ENCODE results near the gene ARHGAP26.

Gene ARHGAP26

DNA sequence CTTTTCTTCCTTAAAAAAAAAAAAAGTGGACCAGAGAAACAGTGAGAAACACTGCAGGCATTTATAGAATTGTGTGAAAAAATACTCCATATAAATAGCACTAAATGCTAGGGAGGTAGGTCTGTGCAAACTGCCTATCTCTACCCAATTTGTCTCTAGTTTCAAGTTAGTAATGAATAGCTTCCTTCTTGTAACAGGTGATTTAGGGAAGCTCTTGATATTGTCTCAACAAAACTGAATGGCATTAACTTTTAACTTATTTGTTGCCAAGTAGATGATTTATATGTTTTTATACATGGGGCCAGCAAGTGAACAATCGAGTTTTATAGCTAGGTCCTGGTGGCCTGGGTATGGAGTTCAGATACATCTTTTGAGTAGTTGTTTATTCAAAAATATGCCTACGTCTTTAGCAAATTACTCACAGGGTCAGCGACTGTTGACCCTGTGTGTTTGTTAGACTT is 349.7 kb downstream of the ARHGAP26 start:
- no peak for DNase-seq (ENCODE audit: low spot score)

GRCh38 chr5:143120460-143121134 is 350.4 kb downstream of the ARHGAP26 start:
- DNase-seq (ENCODE audit: low spot score), result no peak

- DNase-seq (ENCODE audit: low spot score), result no peak
Measured at GRCh38 chr5:143121135-143121475, 350.9 kb downstream of the ARHGAP26 start.

DNA sequence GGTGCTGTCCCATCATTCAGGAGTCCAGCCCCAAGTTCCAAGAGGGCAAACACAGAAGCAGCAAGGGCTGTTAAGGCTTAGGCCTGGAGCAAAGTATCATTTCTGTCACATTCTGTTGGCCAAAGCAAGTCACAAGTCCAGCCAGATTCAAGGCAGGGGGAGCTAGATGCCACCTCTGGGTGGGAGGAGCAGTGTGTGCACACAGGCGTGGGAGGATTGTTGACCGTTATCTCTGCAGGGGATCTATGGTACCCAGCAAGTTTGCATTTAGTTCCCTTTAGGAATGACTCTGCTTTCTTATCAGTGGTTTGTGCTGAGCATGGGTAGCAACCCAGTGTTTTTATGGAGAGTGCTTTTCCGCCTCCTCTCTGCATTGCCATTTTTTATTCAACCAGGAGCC is 354.4 kb downstream of the ARHGAP26 start:
- no peak for DNase-seq (ENCODE audit: low spot score)

GRCh38 chr5:143126174-143127019 is 356.2 kb downstream of the ARHGAP26 start:
- DNase-seq (ENCODE audit: low spot score), result no peak

GRCh38 chr5:143128412-143129071 is 358.4 kb downstream of the ARHGAP26 start:
- no peak for DNase-seq (ENCODE audit: low spot score)

DNA sequence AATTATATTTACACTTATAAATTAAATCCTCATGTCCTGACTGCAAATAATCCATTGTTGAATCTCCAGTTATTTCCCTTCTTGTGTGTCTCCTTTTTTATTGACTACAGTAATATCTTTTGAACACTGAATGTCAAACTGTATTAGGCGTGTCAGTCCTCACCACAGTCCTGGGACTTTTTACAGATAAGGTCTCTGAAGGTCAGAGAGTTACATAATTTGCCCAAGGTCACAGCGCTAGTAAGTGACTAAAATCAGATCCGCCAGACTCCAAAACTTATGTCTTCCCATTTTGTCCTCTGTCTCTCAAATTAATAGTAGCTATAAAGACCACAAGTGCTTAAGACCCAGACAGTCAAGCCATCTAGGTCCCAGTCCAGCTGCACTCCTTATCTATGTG is 359.0 kb downstream of the ARHGAP26 start:
- DNase-seq (ENCODE audit: low spot score), result no peak

DNA sequence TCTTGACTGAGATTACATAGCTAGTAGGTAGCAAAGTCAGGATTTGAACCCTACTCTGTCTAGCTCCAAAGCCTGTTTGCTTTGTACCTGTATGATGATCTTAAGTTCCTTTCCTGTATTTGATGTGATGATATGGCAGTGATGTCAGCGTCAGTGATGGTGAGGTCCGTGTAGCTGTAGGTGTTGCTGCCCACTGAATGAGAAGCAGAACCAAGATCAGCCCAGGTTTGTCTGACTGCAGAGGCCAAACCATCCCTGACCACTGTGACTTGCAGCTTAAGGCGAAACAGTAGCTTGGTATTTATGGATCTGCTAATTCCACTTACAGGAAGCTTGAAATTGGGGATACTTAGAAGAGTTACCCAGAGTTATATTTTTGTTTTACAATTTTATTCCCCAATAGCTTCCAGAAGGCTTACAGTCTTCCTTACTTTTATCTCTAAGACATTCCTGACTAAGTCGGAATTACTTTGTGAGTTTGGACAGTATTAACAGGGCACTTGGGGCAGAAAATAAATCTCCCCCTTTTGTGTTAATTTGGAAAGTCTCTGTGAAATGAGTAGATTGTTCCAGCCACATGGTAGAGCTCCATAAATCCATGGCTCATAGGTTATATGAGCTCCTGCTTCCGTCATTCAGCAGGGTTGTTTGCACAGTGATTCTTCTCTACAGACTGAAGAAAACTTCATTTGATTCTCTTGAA is 359.9 kb downstream of the ARHGAP26 start:
- no peak for DNase-seq (ENCODE audit: low spot score)

- DNase-seq (ENCODE audit: low spot score), result no peak
Measured at GRCh38 chr5:143130613-143131305, 360.6 kb downstream of the ARHGAP26 start.

DNA sequence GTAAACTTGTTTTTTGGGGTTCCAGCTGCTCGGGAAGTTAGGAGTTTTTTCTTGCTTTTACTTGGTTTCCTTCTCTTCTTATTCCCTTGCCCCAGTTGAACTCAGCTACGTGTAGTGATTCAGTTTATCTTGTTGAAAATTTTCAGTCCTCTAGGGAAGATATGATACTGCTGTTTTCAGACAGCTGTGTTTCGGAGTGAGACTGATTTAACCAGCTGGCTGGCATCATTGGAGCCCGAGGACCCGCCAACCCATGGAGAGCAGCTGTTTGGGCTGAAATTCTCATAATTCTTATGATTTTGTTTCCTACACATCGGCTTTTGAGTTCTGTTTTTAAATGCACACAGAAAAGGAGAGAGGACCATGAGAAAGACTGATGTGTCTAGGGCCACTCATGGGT is 361.8 kb downstream of the ARHGAP26 start:
- DNase-seq (ENCODE audit: low spot score), result no peak

- no peak for DNase-seq (ENCODE audit: low spot score)
Measured at GRCh38 chr5:143132739-143133138, 362.6 kb downstream of the ARHGAP26 start.

- DNase-seq (ENCODE audit: low spot score), result no peak
Measured at GRCh38 chr5:143133721-143134120, 363.5 kb downstream of the ARHGAP26 start.

- DNase-seq (ENCODE audit: low spot score), result no peak
Measured at GRCh38 chr5:143134269-143134668, 364.1 kb downstream of the ARHGAP26 start.

GRCh38 chr5:143134900-143135299 is 364.7 kb downstream of the ARHGAP26 start:
- no peak for DNase-seq (ENCODE audit: low spot score)

- DNase-seq (ENCODE audit: low spot score), result no peak
Measured at GRCh38 chr5:143135832-143136551, 365.8 kb downstream of the ARHGAP26 start.

DNA sequence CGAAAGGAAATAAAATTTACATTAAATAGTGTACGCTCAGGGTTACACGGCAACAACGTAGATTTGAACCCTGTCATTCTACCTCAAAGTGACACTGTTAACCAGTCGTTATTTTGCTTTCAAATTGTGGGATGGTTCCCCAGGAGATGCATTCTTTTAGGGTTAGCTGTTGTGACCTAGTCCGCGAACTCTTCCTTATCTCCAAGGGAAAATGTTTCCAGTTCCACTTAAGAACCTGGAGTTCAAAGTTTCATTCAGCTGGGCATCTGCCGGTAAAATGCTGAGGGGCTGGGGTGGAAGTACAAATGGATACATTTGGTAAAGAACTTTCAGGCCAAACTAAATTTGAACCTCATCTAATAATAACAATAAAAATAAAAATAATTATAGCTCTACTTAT is 368.7 kb downstream of the ARHGAP26 start:
- DNase-seq (ENCODE audit: low spot score), result no peak

- DNase-seq (ENCODE audit: low spot score), result no peak
Measured at GRCh38 chr5:143139585-143139984, 369.4 kb downstream of the ARHGAP26 start.

DNA sequence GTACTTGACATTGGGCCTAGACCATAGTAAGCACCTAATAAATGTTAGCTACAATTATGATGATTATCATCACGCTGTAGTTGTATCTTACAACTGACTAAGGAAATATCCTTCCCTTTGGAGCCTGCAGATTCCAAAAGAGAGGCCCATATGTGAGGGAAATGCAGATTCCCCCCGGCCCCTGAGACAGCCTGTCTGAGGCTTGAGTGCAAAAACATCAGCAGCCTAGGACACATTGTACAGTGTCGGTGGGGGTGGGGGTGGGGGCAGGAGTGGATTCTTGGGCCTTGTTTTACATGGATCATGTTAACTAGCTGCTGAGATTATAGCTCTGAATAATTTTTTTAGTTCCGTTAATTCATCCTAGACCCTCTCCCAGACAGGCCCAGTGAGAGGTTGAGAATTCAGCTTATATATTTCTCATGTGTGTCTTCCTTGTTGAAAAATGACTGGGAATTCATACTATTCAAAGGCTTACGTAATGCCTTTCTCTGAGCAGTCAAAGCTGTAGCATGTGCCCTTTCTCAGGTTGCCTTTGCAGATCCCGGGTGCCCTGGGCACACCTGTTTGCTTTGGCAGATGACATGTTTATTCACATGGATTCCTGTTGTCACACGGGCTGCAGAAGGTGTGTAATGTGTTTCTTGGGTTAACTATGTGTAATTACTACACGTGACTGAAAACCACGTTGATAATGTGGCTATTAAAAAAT is 370.5 kb downstream of the ARHGAP26 start:
- no peak for DNase-seq (ENCODE audit: low spot score)

- no peak for DNase-seq (ENCODE audit: low spot score)
Measured at GRCh38 chr5:143141652-143142051, 371.5 kb downstream of the ARHGAP26 start.

Data from germinal center (tissue), 1 donor.